IgD-negative memory B cell (primary cell): ENCODE results near the gene ZKSCAN1. TPM values are rescaled to one million over a fixed set of nuclear protein-coding genes. Genes with fewer than 3 reads are reported as not detected.

Source experiments
- H3K27ac Mint-ChIP-seq, 3 donors: one replicate each; pipeline ENCODE4 v1.8.0; 2020 to 2022; ENCODE audit warnings: mild to moderate bottlenecking in 3 of 3, mixed read lengths in 3 of 3, moderate library complexity in 1 of 3
- H3K27me3 Mint-ChIP-seq: one replicate; pipeline ENCODE4 v1.8.0; 2021; ENCODE audit warnings: mixed read lengths
- H3K36me3 Mint-ChIP-seq: one replicate; pipeline ENCODE4 v1.8.0; 2020; ENCODE audit warnings: mild to moderate bottlenecking, mixed read lengths
- H3K4me1 Mint-ChIP-seq, 3 donors: one replicate each; pipeline ENCODE4 v1.8.0; 2020 to 2022; ENCODE audit warnings: mixed read lengths in 3 of 3, mild to moderate bottlenecking in 1 of 3
- H3K4me3 Mint-ChIP-seq, 4 donors: one replicate each; pipeline ENCODE4 v1.8.0; 2020 to 2022; ENCODE audit warnings: mild to moderate bottlenecking in 4 of 4, mixed read lengths in 4 of 4, moderate library complexity in 3 of 4
- H3K9me3 Mint-ChIP-seq, 3 donors: one replicate each; pipeline ENCODE4 v1.8.0; 2020 to 2021; ENCODE audit warnings: mixed read lengths in 3 of 3, mild to moderate bottlenecking in 1 of 3
- polyA plus RNA-seq: library from polyadenylated mRNA; unstranded; fragments of 300-500 nt; fragmentation: Illumina TruSeq; gene quantifications from one replicate; pipeline ENCODE4 v1.2.3, GENCODE V29; 2021

Gene ZKSCAN1
- polyA plus RNA-seq, 1 donor from 2014 or later = 35.3 TPM

GRCh38 chr7:100013328-100013676 lies 2.1 kb upstream of the ZKSCAN1 start:
- Mint-ChIP-seq H3K4me3 (peak overlapping the region in 1 of 4 donors; percentile 53), H3K27ac (no peak overlapping the region), H3K36me3 (no peaks in the 10 kb centered on the region), H3K4me1 (peaks cover 15 to 21% (median 20%) of the 10 kb centered on the region in 3 donors), H3K27me3 (peaks cover 10% of the 10 kb centered on the region), H3K9me3 (no peaks in the 10 kb centered on the region)

GRCh38 chr7:100016215-100016901 lies 962 bp downstream of the ZKSCAN1 start:
- Mint-ChIP-seq H3K4me1 (peaks cover 23 to 28% (median 27%) of the 10 kb centered on the region in 3 donors), H3K27me3 (no peaks in the 10 kb centered on the region), H3K27ac (peak overlapping the region; percentile 55 to 100 (median 97)), H3K4me3 (peak overlapping the region; percentile 88 to 97 (median 94)), H3K36me3 (peaks cover under 1% of the 10 kb centered on the region), H3K9me3 (no peaks in the 10 kb centered on the region)

GRCh38 chr7:100017300-100017699 lies 1.9 kb downstream of the ZKSCAN1 start:
- peaks cover 1% of the 10 kb centered on the region for H3K36me3 Mint-ChIP-seq
- no peaks in the 10 kb centered on the region for H3K27me3 Mint-ChIP-seq
- peak overlapping the region in 1 of 4 donors; percentile 71 for H3K4me3 Mint-ChIP-seq
- no peaks in the 10 kb centered on the region for H3K9me3 Mint-ChIP-seq
- peaks cover 23 to 28% (median 27%) of the 10 kb centered on the region in 3 donors for H3K4me1 Mint-ChIP-seq
- no peak overlapping the region for H3K27ac Mint-ChIP-seq

- Mint-ChIP-seq H3K27ac (peak overlapping the region in 1 of 3 donors; percentile 86), H3K4me1 (peaks cover 23 to 30% (median 27%) of the 10 kb centered on the region in 3 donors), H3K36me3 (peaks cover 1% of the 10 kb centered on the region), H3K4me3 (peak overlapping the region in 1 of 4 donors; percentile 71), H3K9me3 (no peaks in the 10 kb centered on the region), H3K27me3 (no peaks in the 10 kb centered on the region)
Observed at GRCh38 chr7:100017875-100018274, 2.5 kb downstream of the ZKSCAN1 start.

- Mint-ChIP-seq H3K4me1 (peaks cover 23 to 29% (median 27%) of the 10 kb centered on the region in 3 donors), H3K27ac (no peak overlapping the region), H3K36me3 (peaks cover 4% of the 10 kb centered on the region), H3K4me3 (peak overlapping the region in 1 of 4 donors; percentile 46), H3K9me3 (no peaks in the 10 kb centered on the region), H3K27me3 (no peaks in the 10 kb centered on the region)
Observed at GRCh38 chr7:100019908-100020307, 4.5 kb downstream of the ZKSCAN1 start.

- H3K4me1 Mint-ChIP-seq = peaks cover 15 to 22% (median 22%) of the 10 kb centered on the region in 3 donors
Observed at GRCh38 chr7:100021297-100021696, 5.9 kb downstream of the ZKSCAN1 start.

GRCh38 chr7:100022621-100023020 lies 7.2 kb downstream of the ZKSCAN1 start:
- Mint-ChIP-seq H3K27me3 (no peaks in the 10 kb centered on the region), H3K9me3 (no peaks in the 10 kb centered on the region), H3K4me1 (peaks cover 10 to 16% (median 13%) of the 10 kb centered on the region in 3 donors), H3K4me3 (no peak overlapping the region), H3K36me3 (peaks cover 4% of the 10 kb centered on the region), H3K27ac (no peak overlapping the region)

More at GRCh38 chr7:100021297-100021696, 5.9 kb downstream of the ZKSCAN1 start:
- H3K27me3 Mint-ChIP-seq = no peaks in the 10 kb centered on the region
- H3K36me3 Mint-ChIP-seq = peaks cover 4% of the 10 kb centered on the region
- no peak overlapping the region for H3K27ac Mint-ChIP-seq
- H3K4me3 Mint-ChIP-seq = no peak overlapping the region
- H3K9me3 Mint-ChIP-seq = no peaks in the 10 kb centered on the region

- Mint-ChIP-seq H3K4me1 (peaks cover 6 to 10% (median 8%) of the 10 kb centered on the region in 3 donors), H3K9me3 (no peaks in the 10 kb centered on the region), H3K36me3 (peaks cover 4% of the 10 kb centered on the region), H3K4me3 (no peak overlapping the region), H3K27me3 (no peaks in the 10 kb centered on the region), H3K27ac (no peak overlapping the region)
Observed at GRCh38 chr7:100023526-100023925, 8.1 kb downstream of the ZKSCAN1 start.

GRCh38 chr7:100024020-100024619 lies 8.7 kb downstream of the ZKSCAN1 start:
- no peaks in the 10 kb centered on the region for H3K27me3 Mint-ChIP-seq
- peaks cover 6 to 8% (median 8%) of the 10 kb centered on the region in 3 donors for H3K4me1 Mint-ChIP-seq
- H3K27ac Mint-ChIP-seq = no peak overlapping the region
- no peaks in the 10 kb centered on the region for H3K9me3 Mint-ChIP-seq
- H3K4me3 Mint-ChIP-seq = no peak overlapping the region
- peaks cover 4% of the 10 kb centered on the region for H3K36me3 Mint-ChIP-seq

- Mint-ChIP-seq H3K36me3 (peaks cover 6% of the 10 kb centered on the region), H3K27ac (no peak overlapping the region)
Observed at GRCh38 chr7:100027197-100027596, 11.8 kb downstream of the ZKSCAN1 start.

GRCh38 chr7:100029596-100029995 lies 14.2 kb downstream of the ZKSCAN1 start:
- H3K27me3 Mint-ChIP-seq = no peaks in the 10 kb centered on the region
- H3K9me3 Mint-ChIP-seq = no peaks in the 10 kb centered on the region
- H3K27ac Mint-ChIP-seq = no peak overlapping the region
- H3K36me3 Mint-ChIP-seq = peaks cover 7% of the 10 kb centered on the region
- H3K4me3 Mint-ChIP-seq = no peak overlapping the region
- peaks cover 0 to 3% (median 0%) of the 10 kb centered on the region in 3 donors for H3K4me1 Mint-ChIP-seq

More at GRCh38 chr7:100027197-100027596, 11.8 kb downstream of the ZKSCAN1 start:
- Mint-ChIP-seq H3K9me3 (no peaks in the 10 kb centered on the region), H3K27me3 (no peaks in the 10 kb centered on the region), H3K4me3 (no peak overlapping the region), H3K4me1 (peaks cover 0 to 4% (median 0%) of the 10 kb centered on the region in 3 donors)

GRCh38 chr7:100033526-100033925 lies 18.1 kb downstream of the ZKSCAN1 start:
- Mint-ChIP-seq H3K4me1 (peaks cover 0 to 3% (median 1%) of the 10 kb centered on the region in 3 donors), H3K9me3 (no peaks in the 10 kb centered on the region), H3K27me3 (no peaks in the 10 kb centered on the region), H3K36me3 (peaks cover 13% of the 10 kb centered on the region), H3K27ac (no peak overlapping the region), H3K4me3 (no peak overlapping the region)

GRCh38 chr7:100034871-100035510 lies 19.6 kb downstream of the ZKSCAN1 start:
- Mint-ChIP-seq H3K27me3 (no peaks in the 10 kb centered on the region), H3K4me3 (no peak overlapping the region), H3K4me1 (peaks cover 0 to 3% (median 1%) of the 10 kb centered on the region in 3 donors), H3K36me3 (peaks cover 13% of the 10 kb centered on the region), H3K9me3 (no peaks in the 10 kb centered on the region), H3K27ac (no peak overlapping the region)

- Mint-ChIP-seq H3K27me3 (no peaks in the 10 kb centered on the region), H3K4me1 (peaks cover 0 to 3% (median 1%) of the 10 kb centered on the region in 3 donors), H3K4me3 (no peak overlapping the region), H3K36me3 (peaks cover 13% of the 10 kb centered on the region), H3K27ac (no peak overlapping the region), H3K9me3 (no peaks in the 10 kb centered on the region)
Observed at GRCh38 chr7:100035876-100036275, 20.5 kb downstream of the ZKSCAN1 start.

GRCh38 chr7:100038326-100038725 lies 22.9 kb downstream of the ZKSCAN1 start:
- no peak overlapping the region for H3K27ac Mint-ChIP-seq
- H3K9me3 Mint-ChIP-seq = no peaks in the 10 kb centered on the region
- H3K4me3 Mint-ChIP-seq = no peak overlapping the region
- H3K4me1 Mint-ChIP-seq = peaks cover 2 to 6% (median 5%) of the 10 kb centered on the region in 3 donors
- no peaks in the 10 kb centered on the region for H3K27me3 Mint-ChIP-seq
- peaks cover 6% of the 10 kb centered on the region for H3K36me3 Mint-ChIP-seq
